Measurements from ENCODE around the gene ABCC5.
"Not testable (repeated sequence)": the region's sequence is repeated elsewhere in the genome, so short reads cannot be mapped to it uniquely, and the experiment has no call there.

Gene ABCC5

GRCh38 chr3:184011937-184012889, 5.5 kb downstream of the ABCC5 start:
- no peak for DNase-seq (ENCODE audit: extremely low read depth, low read depth)
- TF ChIP-seq, protein P1, sequence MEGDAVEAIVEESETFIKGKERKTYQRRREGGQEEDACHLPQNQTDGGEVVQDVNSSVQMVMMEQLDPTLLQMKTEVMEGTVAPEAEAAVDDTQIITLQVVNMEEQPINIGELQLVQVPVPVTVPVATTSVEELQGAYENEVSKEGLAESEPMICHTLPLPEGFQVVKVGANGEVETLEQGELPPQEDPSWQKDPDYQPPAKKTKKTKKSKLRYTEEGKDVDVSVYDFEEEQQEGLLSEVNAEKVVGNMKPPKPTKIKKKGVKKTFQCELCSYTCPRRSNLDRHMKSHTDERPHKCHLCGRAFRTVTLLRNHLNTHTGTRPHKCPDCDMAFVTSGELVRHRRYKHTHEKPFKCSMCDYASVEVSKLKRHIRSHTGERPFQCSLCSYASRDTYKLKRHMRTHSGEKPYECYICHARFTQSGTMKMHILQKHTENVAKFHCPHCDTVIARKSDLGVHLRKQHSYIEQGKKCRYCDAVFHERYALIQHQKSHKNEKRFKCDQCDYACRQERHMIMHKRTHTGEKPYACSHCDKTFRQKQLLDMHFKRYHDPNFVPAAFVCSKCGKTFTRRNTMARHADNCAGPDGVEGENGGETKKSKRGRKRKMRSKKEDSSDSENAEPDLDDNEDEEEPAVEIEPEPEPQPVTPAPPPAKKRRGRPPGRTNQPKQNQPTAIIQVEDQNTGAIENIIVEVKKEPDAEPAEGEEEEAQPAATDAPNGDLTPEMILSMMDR (IDR thresholded peaks at IDR 0.05; ENCODE audit: low read depth, low read length), result no peak

DNA sequence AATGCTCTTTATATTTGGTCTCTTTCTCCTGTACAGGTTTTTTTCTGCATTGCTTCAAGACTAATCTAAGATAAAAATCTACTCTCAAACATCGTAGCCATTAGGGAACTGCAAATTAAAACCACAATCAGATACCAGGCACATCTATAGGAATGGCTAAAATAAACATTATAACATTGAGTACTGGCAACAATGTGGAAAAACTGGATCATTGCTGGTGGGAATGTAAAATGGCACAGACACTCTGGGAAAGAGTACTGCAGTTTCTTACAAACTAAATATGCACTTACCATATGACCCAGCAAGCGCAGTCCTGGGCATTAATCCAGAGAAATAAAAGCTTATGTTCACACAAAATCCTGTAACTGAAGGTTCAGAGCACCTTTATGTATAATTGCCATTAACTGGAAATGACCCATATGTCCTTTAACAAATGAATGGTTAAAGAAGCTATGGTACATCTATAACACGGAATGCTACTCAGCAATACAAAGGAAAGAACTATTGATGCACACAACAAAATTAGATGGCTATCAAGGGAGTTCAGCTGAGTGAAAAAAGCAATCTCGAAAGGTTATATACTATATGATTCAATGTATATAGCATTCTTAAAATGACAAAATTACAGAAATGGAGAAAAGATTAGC, 6.3 kb downstream of the ABCC5 start:
- TF ChIP-seq, protein P1 (IDR thresholded peaks at IDR 0.05; ENCODE audit: low read depth, low read length), result no peak
- DNase-seq (ENCODE audit: extremely low read depth, low read depth), result no peak

- no peak for DNase-seq (ENCODE audit: extremely low read depth, low read depth)
These were observed 9.5 kb downstream of the ABCC5 start for GRCh38 chr3:184008161-184008560.

DNA sequence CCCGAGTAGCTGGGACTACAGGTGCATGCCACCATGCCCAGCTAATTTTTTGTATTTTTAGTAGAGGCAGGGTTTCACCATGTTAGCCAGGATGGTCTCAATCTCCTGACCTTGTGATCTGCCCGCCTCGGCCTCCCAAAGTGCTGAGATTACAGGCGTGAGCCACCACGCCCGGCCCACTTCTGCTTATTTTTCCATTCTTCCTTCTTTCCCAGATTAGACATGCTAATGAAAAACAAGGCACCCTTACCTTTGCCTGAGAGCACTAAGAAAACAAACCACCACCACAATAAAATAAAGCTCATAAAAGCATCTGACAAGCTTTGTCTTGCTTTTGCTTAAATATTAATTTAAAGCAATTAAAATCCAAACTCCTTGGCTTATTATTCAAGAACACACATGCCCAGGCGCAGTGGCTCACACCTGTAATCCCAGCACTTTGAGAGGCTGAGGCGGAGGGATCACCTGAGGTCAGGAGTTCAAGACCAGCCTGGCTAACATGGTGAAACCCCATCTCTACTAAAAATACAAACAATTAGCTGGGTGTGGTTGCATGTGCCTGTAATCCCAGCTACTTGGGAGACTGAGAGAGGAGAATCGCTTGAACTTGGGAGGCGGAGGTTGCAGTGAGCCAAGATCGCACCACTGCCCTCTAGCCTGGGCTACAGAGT, 10.4 kb downstream of the ABCC5 start:
- not testable (repeated sequence) for DNase-seq (ENCODE audit: extremely low read depth, low read depth)

More at GRCh38 chr3:184008161-184008560, 9.5 kb downstream of the ABCC5 start:
- TF ChIP-seq, protein P1 (IDR thresholded peaks at IDR 0.05; ENCODE audit: low read depth, low read length), result no peak

- no peak for DNase-seq (ENCODE audit: extremely low read depth, low read depth)
- TF ChIP-seq, protein P1 (IDR thresholded peaks at IDR 0.05; ENCODE audit: low read depth, low read length), result no peak
These were observed 11.7 kb downstream of the ABCC5 start for GRCh38 chr3:184005941-184006507.

DNA sequence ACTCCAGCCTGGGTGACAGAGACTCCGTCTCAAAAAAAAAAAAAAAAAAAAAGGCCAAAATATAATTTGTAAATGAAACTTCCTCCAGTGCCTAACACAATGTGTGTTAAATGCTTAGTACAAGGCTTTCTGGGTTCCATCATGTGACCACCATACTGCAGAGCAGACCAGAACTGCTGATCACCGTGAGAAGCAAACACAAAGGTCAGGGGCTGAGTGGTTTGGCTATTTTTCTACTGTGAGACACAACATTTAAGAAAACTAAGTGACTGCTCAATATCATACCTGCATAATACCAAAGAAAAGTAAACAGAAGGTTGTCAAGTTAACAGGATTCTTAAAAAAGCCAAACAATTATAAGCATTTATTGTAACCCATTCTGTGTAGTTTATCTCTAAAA, 13.2 kb downstream of the ABCC5 start:
- TF ChIP-seq, protein P1 (IDR thresholded peaks at IDR 0.05; ENCODE audit: low read depth, low read length), result no peak
- DNase-seq (ENCODE audit: extremely low read depth, low read depth), result no peak

GRCh38 chr3:184003187-184003967, 14.3 kb downstream of the ABCC5 start:
- no peak for DNase-seq (ENCODE audit: extremely low read depth, low read depth)
- TF ChIP-seq, protein P1 (IDR thresholded peaks at IDR 0.05; ENCODE audit: low read depth, low read length), result no peak

Measured in AG09319 (cell line).